Activated CD4-positive, CD25-positive, alpha-beta regulatory T cell treated with anti-CD3 and anti-CD28 coated beads, Interleukin-2, amount 50 U/mL, for 24 hours (primary cell): Measurements from ENCODE around the gene MAPRE3.
"Not testable (repeated sequence)": the region's sequence is repeated elsewhere in the genome, so short reads cannot be mapped to it uniquely, and the experiment has no call there.

ENCODE experiments used
- ATAC-seq, 2 donors: fragments of 150-1000 bp; cut with Tn5 transposase; one replicate each; pipeline ENCODE4 v1.10.0; 2021; ENCODE audit warnings: mild to moderate bottlenecking in 1 of 2, moderate library complexity in 1 of 2

Gene MAPRE3

DNA sequence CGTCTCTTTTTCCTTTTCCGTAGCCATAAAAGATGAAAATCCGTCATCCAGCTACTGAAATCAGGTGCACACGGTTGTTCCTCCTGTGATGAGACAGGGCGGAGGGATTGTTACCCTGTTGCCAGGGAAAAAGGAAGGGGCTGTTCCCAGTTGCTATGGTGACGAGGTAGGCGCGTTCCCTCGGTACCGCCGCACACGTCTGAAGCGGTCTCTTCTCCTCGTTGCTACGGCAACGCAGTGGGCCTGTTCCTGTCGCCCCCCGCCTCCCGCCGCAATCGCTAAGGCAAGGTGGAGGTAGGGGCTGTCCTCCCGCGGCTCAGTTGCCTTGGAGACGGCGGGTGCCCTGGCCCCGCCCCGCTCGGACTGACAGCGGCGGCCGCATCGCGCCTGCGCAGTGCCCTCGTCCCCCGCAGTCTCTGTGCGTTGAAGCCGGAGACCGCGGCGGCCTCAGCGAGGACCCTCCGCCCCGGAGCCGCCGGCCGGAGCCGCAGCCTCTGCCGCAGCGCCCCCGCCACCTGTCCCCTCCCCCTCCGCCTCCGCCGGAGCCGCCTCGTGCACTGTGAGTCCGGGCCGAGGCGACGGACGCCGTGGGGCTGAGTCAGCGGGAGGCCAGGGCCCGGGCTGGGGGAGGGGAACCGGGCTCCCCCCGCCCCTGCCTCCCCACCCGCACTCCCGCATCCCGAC, at the start of gene MAPRE3:
Gene MAPRE3, plus strand, starts transcription at position 394 of the 684 bp plus-strand sequence. CDS start 51,582 bp downstream, outside the sequence.
- peak; percentile 78 to 89 for ATAC-seq

DNA sequence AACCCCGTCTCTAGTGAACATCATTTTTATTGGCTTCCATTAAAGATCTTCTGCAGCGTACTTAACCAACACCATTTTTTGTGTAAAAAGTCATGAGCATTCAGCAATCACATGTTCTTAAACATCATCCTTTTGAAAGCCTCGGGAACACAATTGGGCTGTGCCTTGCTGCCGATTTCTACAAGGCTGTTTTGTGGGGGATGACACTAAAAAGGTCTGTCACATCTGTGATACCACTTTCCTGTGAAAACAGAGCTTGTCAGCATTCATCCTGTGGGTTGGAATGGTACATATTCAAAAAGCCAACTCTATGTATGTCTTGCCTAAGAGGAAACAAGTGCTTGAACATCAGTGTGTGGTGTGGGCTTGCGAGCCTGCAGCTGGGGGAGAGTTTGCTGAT, 49.1 kb upstream of the MAPRE3 start:
- ATAC-seq: no peak

DNA sequence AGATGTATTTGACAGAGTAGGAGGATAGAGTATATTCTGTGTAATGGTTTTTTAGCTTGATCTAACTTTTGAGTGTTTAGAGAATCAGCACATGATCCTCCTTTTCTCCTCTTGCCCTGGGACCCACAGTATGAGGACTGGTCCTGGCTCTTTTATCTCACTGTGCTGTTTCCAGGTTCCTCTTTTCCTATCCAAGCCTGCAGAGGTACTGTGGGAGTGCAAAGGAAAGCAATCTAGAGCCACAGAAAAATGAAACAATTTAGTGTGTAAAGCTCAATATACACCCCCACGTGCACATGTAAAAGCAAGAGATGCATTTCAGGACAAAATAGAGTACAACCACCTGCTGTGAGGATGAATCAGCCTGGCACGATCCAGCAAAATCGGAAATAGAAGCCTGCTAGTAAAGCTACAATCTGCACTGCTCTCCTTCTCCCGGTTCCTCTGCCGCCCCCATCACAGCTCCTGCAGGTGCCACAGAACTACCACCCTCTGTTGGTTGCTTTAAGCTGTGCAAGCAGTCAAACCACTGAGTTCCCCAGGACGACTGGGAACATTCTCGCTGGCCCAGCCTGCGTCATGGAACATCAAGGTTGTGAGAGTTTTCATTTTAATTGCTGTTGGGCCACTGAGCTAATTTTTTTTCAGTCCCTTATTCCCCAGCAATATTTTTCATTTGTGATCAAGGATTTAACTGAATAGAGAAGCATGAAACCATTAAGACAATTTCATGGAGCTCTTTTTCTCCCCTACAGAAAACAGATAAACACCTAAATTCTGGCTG, 47.8 kb upstream of the MAPRE3 start:
- peak; percentile 36 to 56 for ATAC-seq

DNA sequence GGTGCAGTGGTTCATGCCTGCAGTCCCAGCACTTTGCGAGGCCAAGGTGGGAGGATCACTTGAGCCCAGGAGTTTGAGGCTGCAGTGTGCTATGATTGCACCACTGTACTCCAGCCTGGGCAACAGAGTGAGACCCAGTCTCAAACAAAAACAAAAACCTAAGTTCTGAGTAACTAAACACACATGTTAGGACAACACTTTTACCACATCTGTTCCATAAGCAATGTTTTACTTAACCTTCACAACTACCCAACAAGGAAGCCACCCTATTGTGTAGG, 47.3 kb upstream of the MAPRE3 start:
- ATAC-seq: not testable (repeated sequence)

DNA sequence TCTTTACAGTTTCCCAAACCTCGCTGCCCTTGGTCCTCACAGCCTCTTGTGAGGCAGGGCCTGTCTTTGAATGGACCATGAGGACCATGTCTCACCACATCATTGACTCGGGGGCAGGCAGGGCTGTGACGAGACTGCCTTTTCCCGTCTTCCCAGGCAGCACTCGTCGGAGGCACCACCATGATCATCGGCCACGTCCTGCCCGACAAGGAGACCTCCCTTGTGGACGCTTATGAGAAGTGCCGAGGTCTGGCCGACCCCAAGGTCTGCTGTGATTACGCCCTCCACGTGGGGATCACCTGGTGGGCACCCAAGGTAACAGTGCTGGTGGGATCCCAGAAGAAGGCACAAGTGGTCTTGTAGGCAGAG, 45.7 kb upstream of the MAPRE3 start:
- ATAC-seq: no peak

DNA sequence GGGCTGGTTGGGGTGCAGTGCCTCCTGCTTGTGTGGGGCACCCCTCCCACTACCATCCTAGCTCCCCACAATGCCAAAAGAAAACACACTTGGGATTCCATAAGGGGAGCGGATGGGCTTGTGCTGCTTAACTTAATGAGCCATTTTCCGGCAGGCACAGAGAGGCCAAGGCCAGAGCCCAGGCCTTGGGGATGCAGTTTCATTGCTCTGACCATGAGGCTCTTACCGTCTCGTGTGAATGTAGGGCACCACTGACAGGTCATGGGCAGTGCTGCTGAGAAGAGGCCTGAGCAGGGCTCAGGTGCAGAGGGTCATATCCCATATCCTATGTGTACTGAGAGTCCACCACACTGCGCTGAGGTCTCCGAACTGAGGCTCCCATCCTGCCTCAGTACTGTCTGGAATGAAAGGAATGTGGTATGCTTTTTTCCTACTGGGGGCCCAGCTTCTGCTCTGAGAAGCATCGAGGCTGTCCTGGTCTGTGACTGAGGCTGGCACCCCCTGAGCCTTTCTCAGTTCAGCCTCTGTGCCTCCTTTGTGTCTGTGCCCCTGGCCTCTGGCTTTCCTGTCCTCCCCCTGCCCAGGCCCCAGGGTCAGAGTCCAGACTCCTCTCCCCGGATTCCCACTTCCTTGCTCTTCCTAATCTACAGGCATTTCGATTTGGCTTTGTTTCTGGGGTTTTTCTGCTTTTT, 45.2 kb upstream of the MAPRE3 start:
- no peak for ATAC-seq

DNA sequence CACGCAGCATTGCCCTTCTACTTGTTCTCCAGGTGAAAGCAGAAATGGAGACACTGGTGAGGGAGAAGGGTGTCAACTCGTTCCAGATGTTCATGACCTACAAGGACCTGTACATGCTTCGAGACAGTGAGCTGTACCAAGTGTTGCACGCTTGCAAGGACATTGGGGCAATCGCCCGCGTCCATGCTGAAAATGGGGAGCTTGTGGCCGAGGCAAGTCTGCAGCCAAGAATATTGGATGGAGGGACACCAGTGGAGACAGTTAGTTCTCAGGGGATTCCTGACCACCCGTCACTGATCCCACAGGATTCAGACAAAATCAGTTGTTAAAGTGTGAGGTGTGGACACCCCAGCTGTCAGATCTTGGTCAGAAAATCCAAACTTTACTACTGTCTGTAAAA, 43.2 kb upstream of the MAPRE3 start:
- no peak for ATAC-seq

DNA sequence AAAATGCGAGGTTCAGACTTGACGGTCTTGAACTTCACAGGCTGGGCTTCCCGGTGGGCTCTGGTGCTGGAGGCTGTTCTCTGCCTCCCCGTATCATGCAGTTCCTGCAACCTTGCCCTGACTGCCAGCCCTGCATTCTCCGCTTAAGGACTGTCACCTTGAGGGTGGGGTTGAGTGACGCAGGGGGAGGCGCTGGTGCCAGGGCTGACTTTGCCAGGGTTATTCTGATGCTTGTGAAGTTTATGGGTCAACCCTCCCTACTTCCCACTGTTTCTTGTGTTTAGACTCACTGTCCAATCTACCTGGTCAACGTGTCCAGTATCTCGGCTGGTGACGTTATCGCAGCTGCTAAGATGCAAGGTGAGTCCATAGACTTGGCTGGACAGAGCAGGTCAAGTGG, 37.5 kb upstream of the MAPRE3 start:
- no peak for ATAC-seq

DNA sequence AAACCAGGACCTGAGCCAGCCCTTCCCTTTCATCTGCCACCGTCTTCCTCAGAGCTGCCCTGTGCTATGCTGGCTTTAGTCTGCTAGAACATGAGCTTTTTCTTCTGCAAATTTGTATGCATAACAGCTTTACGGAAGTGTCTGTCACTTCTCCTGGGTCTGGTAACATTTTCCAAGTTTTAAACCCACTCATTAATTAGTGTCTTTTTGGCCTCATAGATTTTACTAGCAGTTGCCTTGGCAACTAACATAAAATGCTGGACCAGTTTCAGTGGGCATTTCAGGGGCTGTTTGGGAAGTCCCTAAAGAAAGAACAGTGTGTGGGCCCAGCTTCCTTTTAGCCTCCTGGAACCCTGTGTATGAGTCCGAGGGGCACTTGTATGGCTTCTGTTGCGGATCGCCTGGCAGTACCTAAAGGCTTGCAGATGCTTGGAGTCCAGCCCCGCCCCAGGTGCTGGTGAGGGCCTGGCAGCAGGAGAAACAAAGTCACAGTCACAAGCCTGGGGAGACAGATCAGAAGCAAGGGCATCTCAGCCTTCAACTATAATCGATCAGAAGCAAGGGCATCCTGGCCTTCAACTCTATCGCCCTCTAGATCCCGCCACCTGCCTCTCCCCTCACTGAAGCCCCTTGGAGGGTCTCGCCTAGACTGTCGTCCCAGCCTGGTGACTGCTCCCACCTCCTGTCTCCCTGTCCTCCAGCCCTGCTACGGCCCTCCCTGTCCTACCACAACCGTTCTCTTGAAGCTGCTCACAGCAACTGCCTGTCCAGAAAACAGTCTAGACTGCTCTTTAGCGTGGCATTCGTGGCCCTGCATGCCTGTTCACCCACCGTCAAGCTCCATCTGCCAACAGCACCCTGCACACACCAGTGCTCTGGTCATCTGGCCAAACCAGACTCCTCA, 36.8 kb upstream of the MAPRE3 start:
- no peak for ATAC-seq

DNA sequence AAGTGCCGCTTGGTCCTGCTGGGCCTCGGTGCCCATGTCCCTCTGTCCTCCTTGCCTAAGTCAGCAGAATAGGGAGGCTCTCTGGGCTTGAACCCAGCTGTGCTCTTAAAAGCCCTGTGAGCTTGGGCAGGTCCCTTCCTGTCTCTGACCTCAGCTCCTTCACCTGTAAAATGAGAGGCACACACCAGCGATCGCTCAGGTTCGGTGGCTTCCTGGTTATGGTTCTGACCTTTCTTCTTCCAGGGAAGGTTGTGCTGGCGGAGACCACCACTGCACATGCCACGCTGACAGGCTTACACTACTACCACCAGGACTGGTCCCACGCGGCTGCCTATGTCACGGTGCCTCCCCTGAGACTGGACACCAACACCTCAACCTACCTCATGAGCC, 36.1 kb upstream of the MAPRE3 start:
- ATAC-seq: no peak

DNA sequence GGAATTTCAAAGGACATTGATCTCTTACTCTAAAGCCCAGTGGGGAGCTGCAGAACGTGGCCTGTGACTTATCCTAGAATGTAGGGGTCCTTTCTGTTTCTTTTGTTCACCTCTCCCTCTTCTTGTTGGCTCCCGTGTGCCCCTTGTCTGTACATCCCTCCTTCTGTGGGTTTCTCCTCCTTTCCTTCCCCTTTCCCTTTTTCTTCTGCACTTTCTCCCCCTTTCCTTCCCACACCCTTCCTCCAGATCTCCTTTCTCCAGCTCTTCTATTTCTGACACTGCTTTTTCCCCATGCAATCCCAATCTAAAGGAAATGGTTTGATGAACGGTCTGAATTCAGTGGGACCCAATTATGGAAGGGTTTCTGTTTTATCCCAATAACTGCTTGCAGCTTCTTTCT, 35.5 kb upstream of the MAPRE3 start:
- no peak for ATAC-seq

DNA sequence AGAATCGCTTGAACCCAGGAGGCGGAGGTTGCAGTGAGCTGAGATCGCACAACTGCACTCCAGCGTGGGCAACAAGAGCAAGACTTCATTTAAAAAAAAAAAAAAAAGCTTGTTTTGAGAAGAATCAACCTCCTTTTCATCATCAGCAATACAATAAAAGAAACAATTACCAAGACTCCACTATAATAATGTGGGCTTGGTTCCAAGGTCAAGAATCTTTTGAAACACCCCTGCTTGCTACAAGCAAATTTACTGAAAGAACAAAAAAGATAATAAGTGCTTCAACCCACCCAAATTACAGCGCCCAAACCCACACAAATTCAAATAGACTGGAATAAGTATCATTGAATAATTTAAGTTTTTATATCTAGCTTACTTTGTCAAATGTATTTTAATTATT, 33.6 kb upstream of the MAPRE3 start:
- ATAC-seq: no peak

DNA sequence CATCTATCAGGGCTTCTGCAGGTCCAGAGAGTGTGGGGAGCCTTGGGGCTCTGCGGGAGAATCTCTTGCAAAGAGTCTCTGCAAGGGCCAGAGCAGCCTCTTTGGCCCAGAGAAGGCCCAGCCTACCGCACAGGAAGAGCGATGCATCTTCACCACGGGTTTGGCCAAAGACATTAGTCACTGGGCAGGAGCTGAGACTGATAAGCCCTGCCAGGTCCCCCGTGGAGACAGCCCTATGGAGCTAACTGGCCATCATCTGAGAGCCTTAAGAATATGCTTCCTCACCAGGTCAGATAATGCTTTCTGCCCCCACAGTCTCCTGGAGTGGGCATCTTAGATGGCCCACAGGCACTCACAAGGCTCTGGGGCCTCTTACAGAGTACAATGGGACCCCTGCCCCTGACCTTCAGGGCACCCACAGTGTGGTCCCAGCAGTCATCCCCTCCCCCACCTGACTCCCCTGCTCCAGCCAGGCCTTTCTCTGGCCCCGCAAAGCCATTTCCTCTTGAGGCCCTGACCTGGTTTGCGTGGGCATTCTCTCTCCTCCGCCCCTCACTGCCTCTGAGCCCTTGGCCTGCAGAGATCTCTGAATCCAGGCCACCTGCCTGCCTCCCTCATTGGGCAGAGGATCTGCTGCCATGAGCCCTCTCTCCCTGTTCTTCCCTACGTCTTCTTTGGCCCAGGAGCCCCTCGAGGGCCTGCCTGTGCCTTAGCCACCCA, 31.9 kb upstream of the MAPRE3 start:
- no peak for ATAC-seq

DNA sequence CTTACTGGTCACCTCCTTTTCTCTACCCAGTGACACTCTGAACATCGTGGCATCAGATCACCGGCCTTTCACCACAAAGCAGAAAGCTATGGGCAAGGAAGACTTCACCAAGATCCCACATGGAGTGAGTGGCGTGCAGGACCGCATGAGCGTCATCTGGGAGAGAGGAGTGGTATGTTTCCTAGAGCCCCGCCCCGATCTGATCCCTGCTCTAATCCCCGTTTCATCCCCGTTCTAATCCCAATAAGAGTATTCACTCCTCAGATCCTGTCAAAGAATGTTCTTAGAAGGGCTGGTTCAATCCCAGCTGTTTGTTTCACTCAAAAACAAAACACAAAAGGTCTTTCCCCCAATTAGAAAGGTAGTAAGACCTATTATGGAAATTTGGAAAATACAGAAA, 30.4 kb upstream of the MAPRE3 start:
- no peak for ATAC-seq

DNA sequence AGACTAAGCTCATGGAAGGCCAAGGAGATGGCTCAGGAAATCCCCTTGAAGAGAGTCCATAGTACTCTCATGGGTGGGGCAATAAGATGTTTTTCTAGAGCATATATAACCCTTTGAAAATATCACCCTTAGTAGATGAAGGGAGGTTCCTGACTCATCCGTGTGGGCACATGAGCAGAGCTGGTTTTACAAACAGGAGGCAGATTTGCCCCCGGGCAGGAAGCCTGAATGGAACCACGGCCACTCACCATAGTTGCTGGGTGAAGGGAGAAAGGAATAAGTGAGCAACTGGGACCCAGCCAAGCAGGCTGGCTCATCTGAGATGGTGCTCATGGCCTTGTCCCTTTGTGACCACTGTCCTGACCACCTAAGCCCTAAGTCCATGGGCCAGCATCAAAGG, 29.0 kb upstream of the MAPRE3 start:
- ATAC-seq: no peak

DNA sequence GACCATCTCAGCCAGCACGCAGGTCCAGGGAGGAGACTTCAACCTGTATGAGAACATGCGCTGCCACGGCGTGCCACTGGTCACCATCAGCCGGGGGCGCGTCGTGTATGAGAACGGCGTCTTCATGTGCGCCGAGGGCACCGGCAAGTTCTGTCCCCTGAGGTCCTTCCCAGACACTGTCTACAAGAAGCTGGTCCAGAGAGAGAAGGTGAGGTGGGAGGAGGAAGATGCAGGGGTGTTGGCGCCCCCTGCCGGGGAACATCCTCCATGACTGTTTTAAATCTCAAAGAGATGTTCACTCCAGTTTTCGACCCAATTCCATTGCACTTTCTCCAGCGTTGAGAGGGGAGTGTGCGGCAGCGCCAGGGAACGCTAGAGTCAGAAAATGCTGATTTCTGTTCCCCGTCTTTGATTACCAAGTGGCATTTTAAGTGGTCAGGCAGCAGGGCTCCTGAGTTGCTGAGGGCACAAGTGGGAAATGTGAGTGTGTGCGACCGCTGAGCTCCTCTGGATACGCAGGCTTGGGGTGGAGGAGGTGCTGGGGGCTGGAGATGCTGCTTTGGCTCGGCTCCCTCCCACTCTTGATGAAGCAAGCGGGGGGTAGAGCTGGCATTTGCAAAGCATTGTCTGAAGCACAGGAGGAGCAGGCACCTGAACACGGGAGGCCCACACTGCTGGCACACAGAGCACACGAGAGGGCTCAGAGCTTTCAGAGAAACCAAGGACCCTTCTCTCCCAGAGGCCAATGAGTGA, 27.7 kb upstream of the MAPRE3 start:
- no peak for ATAC-seq

DNA sequence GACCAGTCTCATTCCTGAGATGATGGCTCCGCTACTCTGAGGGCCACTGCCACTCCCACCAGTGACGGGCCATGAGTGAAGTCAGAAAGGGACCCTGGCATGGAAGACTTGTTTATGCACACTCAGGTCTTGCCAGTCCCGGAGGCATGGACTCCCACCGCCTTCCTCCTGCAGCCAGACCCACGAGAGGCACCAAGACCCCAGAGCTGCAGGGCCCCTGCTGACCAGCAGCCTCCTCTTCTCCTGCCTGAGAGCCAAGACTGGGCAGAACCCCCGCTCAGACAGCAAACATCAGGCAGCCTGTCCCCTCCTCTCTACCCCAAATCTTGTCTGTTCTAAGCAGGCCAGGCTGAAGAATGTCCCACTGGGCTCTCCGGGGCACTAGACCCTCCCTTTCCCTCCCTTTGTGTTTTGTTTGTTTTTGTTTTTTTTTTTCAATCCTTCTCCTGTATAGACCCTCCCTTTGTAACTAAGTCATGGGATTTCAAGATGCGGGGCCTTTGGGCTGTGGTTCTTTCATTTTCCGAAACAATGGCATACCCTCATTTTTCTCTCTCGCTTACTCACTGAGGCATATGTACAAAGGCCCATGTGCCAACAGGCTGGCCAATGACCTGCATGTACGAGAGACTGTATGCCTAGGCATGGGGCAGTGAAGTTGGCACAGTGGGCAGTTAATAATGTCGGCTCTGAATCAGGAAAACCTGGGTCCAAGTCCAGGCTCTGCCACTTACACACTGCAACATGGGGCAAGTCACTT, 24.3 kb upstream of the MAPRE3 start:
- no peak for ATAC-seq

DNA sequence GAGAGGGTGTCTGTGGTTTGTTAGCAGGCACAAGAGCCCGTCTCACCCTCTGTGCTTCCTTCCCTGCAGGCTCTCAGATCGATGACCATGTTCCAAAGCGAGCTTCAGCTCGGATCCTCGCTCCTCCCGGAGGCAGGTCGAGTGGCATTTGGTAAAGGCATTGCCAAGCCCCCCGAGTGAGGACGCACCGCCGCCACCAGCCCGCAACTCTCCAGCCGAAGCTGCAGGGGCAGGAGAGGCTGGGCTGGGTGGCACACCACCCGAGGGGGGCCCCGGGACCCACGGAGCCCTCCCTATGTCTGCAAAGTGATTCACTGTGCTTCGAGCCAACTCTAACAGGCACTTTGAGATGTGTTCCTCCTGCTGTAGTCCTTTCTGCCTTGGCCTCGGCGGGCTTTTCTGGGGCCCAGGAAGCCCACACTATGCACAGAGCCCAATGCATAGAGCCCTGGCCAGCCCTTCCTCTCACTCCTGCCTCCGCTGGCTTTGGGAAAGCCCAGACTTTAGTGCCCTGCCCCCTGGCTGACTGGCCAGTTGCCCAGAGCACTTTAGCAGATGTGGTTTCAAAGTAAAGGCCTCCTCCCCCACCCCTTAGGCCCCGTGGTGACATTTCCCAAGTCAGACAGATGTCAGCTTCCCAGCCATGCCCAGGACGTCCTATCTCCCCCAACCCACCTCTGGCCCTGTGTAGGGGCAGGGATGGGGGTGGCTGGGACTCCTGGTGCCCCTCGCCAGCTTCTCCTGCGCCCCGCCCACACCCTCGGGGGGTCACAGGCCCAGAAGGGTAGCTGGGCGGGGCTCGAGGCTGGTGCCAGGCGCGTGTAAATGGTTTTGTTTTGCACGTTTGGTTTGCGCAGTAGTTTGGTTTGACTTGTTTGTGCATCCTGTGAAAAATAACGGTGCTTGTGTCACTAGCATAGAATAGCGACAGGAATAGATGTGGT, 23.3 kb upstream of the MAPRE3 start:
- ATAC-seq: no peak

DNA sequence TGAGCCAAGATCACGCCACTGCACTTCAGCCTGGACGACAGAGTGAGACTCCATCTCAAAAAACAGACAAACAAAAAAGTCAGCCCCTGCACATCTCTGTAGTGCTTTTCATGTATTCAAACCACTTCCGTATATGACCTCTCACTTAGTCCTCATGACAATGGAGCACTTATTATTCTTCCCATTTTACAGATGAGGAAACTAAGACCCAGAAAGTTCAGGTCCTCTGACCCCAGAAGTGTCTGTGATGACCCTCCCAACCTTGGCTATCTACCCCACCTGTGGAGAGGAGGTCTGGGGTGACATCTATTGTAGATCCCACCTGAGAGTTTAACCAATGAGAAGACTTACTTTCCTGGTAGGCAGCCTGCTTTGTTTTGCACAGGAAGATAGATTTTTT, 21.6 kb upstream of the MAPRE3 start:
- ATAC-seq: no peak

DNA sequence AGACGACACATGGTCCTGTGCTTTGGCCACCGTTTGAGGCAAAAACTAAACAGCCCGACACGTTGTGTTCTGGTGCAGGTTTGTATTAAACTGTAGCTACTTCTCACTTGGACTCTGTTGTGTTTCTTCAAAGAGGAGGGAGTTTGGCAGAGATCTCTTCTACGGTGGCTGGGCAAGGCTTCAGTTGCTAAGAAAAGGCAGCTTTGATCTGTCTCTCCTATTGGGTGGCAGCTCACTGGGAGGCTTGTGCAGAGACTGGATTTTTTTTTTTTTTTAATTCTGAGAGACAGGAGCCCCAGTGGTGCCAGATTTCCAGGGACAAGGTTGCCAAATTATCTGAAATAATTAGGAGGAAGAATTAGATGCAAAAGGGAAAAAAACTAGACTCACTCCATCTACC, 20.2 kb upstream of the MAPRE3 start:
- ATAC-seq: no peak
